Aorta (tissue), 5 donors: ENCODE measurements around the gene MISP3. TPM values are rescaled to one million over a fixed set of nuclear protein-coding genes. Genes with fewer than 3 reads are reported as not detected.

ENCODE experiments used
- ATAC-seq: fragments of 200-7000 bp; cut with Tn5 transposase; one replicate; pipeline ENCODE4 v1.9.1; 2022; ENCODE audit warnings: moderate library complexity; ENCODE audit not compliant: low FRiP score
- DNase-seq, 2 donors: peaks; one replicate each; pipeline ENCODE4 v3.0.0-alpha.2; 2020
- H3K27ac ChIP-seq, 2 donors: one replicate each; pipeline ENCODE4 v1.5.1; 2013; ENCODE audit warnings: low read length in 2 of 2, mild to moderate bottlenecking in 2 of 2, moderate library complexity in 2 of 2, control low read depth in 1 of 2, inconsistent platforms in 1 of 2, low read depth in 1 of 2
- H3K27me3 ChIP-seq, 2 donors: one replicate each; pipeline ENCODE4 v1.6.1; 2013; ENCODE audit warnings: control low read depth in 1 of 2, low read length in 1 of 2, mild to moderate bottlenecking in 1 of 2, moderate library complexity in 1 of 2; ENCODE audit not compliant: insufficient read depth in 2 of 2, control insufficient read depth in 1 of 2
- H3K36me3 ChIP-seq, 2 donors: one replicate each; pipeline ENCODE4 v1.6.1; 2013; ENCODE audit warnings: control low read depth in 1 of 2, low read length in 1 of 2, mild to moderate bottlenecking in 1 of 2; ENCODE audit not compliant: insufficient read depth in 2 of 2, control insufficient read depth in 1 of 2
- H3K4me1 ChIP-seq, 2 donors: one replicate each; pipeline ENCODE4 v1.6.1; 2013; ENCODE audit warnings: low read length in 2 of 2, control low read depth in 1 of 2, mild to moderate bottlenecking in 1 of 2, moderate library complexity in 1 of 2; ENCODE audit not compliant: insufficient read depth in 2 of 2, control insufficient read depth in 1 of 2
- H3K4me3 ChIP-seq, 2 donors: one replicate each; pipeline ENCODE4 v1.5.1; 2013; ENCODE audit warnings: low read length in 2 of 2, control low read depth in 1 of 2, mild to moderate bottlenecking in 1 of 2
- H3K9me3 ChIP-seq: one replicate; pipeline ENCODE4 v1.6.1; 2013; ENCODE audit warnings: mild to moderate bottlenecking, low read length; ENCODE audit not compliant: control insufficient read depth
- WGBS, 2 donors: extraction: QIAGEN DNeasy Blood & Tissue Kit; methylation state at CpG; one replicate each; pipeline ENCODE4 v1.1.7; 2013; 5-methylcytosine and 5-hydroxymethylcytosine counted together
- intact Hi-C, 2 donors: fragments of 100-400 bp; cut with DNase I; formaldehyde crosslinking; loops; one replicate each; pipeline versions ENCODE4 v1.14.2 to v1.15.0; 2022
- polyA plus RNA-seq, 2 donors: library from polyadenylated mRNA; stranded (reverse); fragments of 200-250 nt; gene quantifications; one replicate each; pipeline ENCODE4 v1.2.3, GENCODE V29; 2013
- total RNA-seq, 2 donors: library from RNA; stranded (reverse); fragmentation: NEBNext Ultra II Directional; extraction: Animal tissue kit (Norgen Biotek cat#: 25700); gene quantifications; one replicate each; pipeline ENCODE4 v1.2.1, GENCODE V29; 2021
- donor health status: healthy with polysubstance abuse.
- donor health status: Bipolar disorder and iron deficiency.
- donor health status: DM: no; HTN: no; CAD: no.
- donor health status: DM: no; HTN: no; CAD: no.
- donor health status: DM: yes; HTN: yes; CAD: no.

Gene MISP3
- total and polyA plus RNA-seq, 4 donors = 1.2 to 6.6 (median 3.5) TPM

- Histone ChIP-seq H3K27me3 (no peaks in the 10 kb centered on the region), H3K4me3 (no peak overlapping the region), H3K27ac (peak overlapping the region; percentile 94 to 97), H3K36me3 (no peaks in the 10 kb centered on the region), H3K9me3 (no peaks in the 10 kb centered on the region), H3K4me1 (no peaks in the 10 kb centered on the region)
- no peak for DNase-seq
- intact Hi-C loops = loop anchor here (5.0 kb wide), 1 partner anchor 37 kb away; no protein-coding TSS in a partner anchor
- no peak for ATAC-seq
- 73 to 78% methylated on average over 3 of the region's 3 CpGs for WGBS, 2 donors
Measured at GRCh38 chr19:14119146-14119545, 46.6 kb downstream of the MISP3 start.

- no peak for DNase-seq
- 88 to 94% methylated on average over 7 of the region's 7 CpGs for WGBS, 2 donors
- intact Hi-C loops = loop anchor here (5.0 kb wide), 1 partner anchor 38 kb away; no protein-coding TSS in a partner anchor
- Histone ChIP-seq H3K4me1 (no peaks in the 10 kb centered on the region), H3K9me3 (no peaks in the 10 kb centered on the region), H3K4me3 (no peak overlapping the region), H3K27me3 (no peaks in the 10 kb centered on the region), H3K36me3 (no peaks in the 10 kb centered on the region), H3K27ac (peak overlapping the region in 1 of 2 donors; percentile 26)
- no peak for ATAC-seq
Measured at GRCh38 chr19:14119644-14120496, 47.3 kb downstream of the MISP3 start.

DNA sequence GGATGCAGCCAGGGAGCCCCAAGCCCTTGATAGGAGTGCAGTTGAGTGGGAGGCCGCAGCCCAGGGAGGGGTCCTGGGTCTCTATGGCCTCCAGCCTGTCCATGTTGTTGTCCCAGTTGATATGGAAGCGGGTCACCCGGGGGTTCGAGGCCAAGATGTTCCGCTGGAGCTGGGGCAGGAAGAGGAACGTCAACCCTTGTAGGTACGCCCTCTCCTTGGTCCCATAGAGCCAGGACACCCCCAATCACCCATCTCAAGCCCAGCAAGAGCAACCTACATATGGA, 47.9 kb downstream of the MISP3 start:
- Histone ChIP-seq H3K27me3 (no peaks in the 10 kb centered on the region), H3K4me1 (no peaks in the 10 kb centered on the region), H3K4me3 (no peak overlapping the region), H3K27ac (peak overlapping the region in 1 of 2 donors; percentile 26), H3K36me3 (no peaks in the 10 kb centered on the region), H3K9me3 (no peaks in the 10 kb centered on the region)
- 92 to 97% methylated on average over 7 of the region's 7 CpGs for WGBS, 2 donors
- ATAC-seq = no peak
- DNase-seq = no peak
- intact Hi-C loops = no loop called here

DNA sequence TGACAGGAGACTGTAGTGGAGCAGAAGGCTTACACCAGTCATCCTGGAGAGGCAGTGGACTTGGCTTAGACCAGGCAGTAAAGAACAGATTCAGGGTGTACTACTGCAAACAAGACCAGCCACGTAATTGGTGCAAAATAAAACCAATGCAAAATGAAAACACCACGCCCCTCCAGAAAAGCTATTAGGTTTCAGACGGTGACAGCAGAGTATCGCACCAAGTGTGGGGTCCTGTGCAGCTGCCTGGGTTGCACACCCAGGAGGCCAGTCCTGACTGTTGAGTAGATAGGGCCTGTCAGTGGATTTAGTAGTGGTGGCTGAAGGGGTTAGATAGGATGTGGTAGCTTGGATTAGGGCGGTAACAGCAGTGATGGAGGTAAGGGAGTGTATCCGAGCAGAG, 50.3 kb downstream of the MISP3 start:
- H3K4me3 ChIP-seq = no peak overlapping the region
- H3K36me3 ChIP-seq = no peaks in the 10 kb centered on the region
- H3K4me1 ChIP-seq = no peaks in the 10 kb centered on the region
- H3K27ac ChIP-seq = no peak overlapping the region
- intact Hi-C loops = no loop called here
- ATAC-seq (no peak), DNase-seq (no peak)
- no peaks in the 10 kb centered on the region for H3K27me3 ChIP-seq
- 95 to 98% methylated on average over 6 of the region's 6 CpGs for WGBS, 2 donors
- no peaks in the 10 kb centered on the region for H3K9me3 ChIP-seq

Other genes starting within 250 kb of the MISP3 start
- 1 to 10 TPM in 1 of 2 donors, not detected in 1; 1.0 TPM for gene NANOS3, start 195.7 kb upstream of the MISP3 start, total RNA-seq
- 1 to 10 TPM in 1 of 2 donors, not detected in 1; 2.5 TPM for gene NANOS3, start 195.7 kb upstream of the MISP3 start, polyA plus RNA-seq
- gene BRME1, start 166.7 kb upstream of the MISP3 start, total RNA-seq = 1 to 10 TPM; 2.0 to 2.3 TPM
- 1 to 10 TPM; 1.8 to 3.1 TPM for gene BRME1, start 166.7 kb upstream of the MISP3 start, polyA plus RNA-seq
- 10 to 100 TPM; 26.9 to 37.2 TPM for gene CC2D1A, start 166.6 kb upstream of the MISP3 start, total RNA-seq
- gene CC2D1A, start 166.6 kb upstream of the MISP3 start, polyA plus RNA-seq = 10 to 100 TPM; 22.3 to 67.6 TPM
- 1 to 10 TPM; 4.3 to 9.8 TPM for gene PODNL1, start 134.4 kb upstream of the MISP3 start, total RNA-seq
- gene PODNL1, start 134.4 kb upstream of the MISP3 start, polyA plus RNA-seq = 10 to 100 TPM in 1 of 2 donors, 1 to 10 TPM in 1; 2.5 to 18.9 TPM
- 10 to 100 TPM; 21.8 to 25.3 TPM for gene DCAF15, start 120.3 kb upstream of the MISP3 start, total RNA-seq
- 10 to 100 TPM in 1 of 2 donors, 1 to 10 TPM in 1; 8.8 to 41.4 TPM for gene DCAF15, start 120.3 kb upstream of the MISP3 start, polyA plus RNA-seq
- 10 to 100 TPM; 11.6 to 17.7 TPM for gene RFX1, start 66.5 kb upstream of the MISP3 start, total RNA-seq
- 1 to 10 TPM; 1.9 to 4.6 TPM for gene RFX1, start 66.5 kb upstream of the MISP3 start, polyA plus RNA-seq
- gene RLN3, start 44.6 kb upstream of the MISP3 start, total RNA-seq = not detected
- not detected for gene RLN3, start 44.6 kb upstream of the MISP3 start, polyA plus RNA-seq
- 1 to 10 TPM; 2.8 to 5.5 TPM for gene IL27RA, start 41.0 kb upstream of the MISP3 start, total RNA-seq
- 1 to 10 TPM in 1 of 2 donors, under 1 TPM in 1; 0.36 to 1.3 TPM for gene IL27RA, start 41.0 kb upstream of the MISP3 start, polyA plus RNA-seq
- gene PALM3, start 10.7 kb upstream of the MISP3 start, total RNA-seq = under 1 TPM in 1 of 2 donors, not detected in 1; 0.63 TPM
- gene PALM3, start 10.7 kb upstream of the MISP3 start, polyA plus RNA-seq = 1 to 10 TPM in 1 of 2 donors, under 1 TPM in 1; 0.18 to 3.5 TPM
- gene C19orf67, start 13.0 kb downstream of the MISP3 start, total RNA-seq = not detected
- not detected for gene C19orf67, start 13.0 kb downstream of the MISP3 start, polyA plus RNA-seq
- 10 to 100 TPM; 28.1 to 32.9 TPM for gene SAMD1, start 18.0 kb downstream of the MISP3 start, total RNA-seq
- 10 to 100 TPM; 27.4 to 28.4 TPM for gene SAMD1, start 18.0 kb downstream of the MISP3 start, polyA plus RNA-seq
- 100 to 1,000 TPM; 123 to 125 TPM for gene PRKACA, start 45.0 kb downstream of the MISP3 start, total RNA-seq
- 10 to 100 TPM; 53.7 to 56.3 TPM for gene PRKACA, start 45.0 kb downstream of the MISP3 start, polyA plus RNA-seq
- 1 to 10 TPM; 1.4 to 2.0 TPM for gene ASF1B, start 63.8 kb downstream of the MISP3 start, total RNA-seq
- gene ASF1B, start 63.8 kb downstream of the MISP3 start, polyA plus RNA-seq = 1 to 10 TPM in 1 of 2 donors, under 1 TPM in 1; 0.49 to 1.3 TPM
- gene ADGRL1, start 133.4 kb downstream of the MISP3 start, total RNA-seq = 10 to 100 TPM; 11.0 to 26.3 TPM
- gene ADGRL1, start 133.4 kb downstream of the MISP3 start, polyA plus RNA-seq = 1 to 10 TPM; 5.3 to 6.3 TPM